Stimulated activated CD8-positive, alpha-beta memory T cell treated with anti-CD3 and anti-CD28 coated beads, Interleukin-7, amount 100 ng/mL, for 1 hour (primary cell): ENCODE data around the gene TNRC6C.
"Not testable (repeated sequence)": the region's sequence is repeated elsewhere in the genome, so short reads cannot be mapped to it uniquely, and the experiment has no call there.

Experiments
- DNase-seq, 2 donors: peaks; one replicate each; pipeline ENCODE4 v3.0.0-alpha.2; 2020; ENCODE audit warnings: low read depth in 2 of 2

Gene TNRC6C

DNA sequence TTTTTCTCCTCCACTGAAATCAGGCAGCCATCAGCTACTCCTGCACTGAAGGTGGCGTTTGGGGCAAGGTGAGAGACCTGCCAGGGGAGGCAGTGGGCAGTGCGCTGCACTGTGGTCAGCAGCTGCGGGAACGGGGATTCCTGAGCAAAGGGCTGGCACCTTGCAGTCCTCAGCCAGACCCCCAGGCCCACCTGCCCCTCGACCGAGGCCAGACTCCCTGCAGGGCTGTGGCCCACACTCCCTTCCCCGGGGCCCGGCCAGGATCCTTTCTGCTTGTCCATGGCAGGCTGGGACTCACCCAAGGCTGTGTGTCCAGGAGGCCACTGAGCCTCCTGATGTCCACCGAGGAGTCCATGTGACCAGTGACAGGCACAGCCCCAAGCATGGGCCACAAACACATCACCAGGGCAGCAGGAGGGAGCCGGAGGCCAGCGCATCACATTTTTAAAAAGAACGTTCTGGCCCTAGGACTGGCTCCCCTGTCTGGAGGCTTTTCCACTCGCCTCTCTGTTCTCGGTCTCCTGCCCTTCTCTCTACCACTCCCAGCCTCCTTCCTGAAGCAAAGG is 28.5 kb upstream of the TNRC6C start:
- DNase-seq = no peak

DNA sequence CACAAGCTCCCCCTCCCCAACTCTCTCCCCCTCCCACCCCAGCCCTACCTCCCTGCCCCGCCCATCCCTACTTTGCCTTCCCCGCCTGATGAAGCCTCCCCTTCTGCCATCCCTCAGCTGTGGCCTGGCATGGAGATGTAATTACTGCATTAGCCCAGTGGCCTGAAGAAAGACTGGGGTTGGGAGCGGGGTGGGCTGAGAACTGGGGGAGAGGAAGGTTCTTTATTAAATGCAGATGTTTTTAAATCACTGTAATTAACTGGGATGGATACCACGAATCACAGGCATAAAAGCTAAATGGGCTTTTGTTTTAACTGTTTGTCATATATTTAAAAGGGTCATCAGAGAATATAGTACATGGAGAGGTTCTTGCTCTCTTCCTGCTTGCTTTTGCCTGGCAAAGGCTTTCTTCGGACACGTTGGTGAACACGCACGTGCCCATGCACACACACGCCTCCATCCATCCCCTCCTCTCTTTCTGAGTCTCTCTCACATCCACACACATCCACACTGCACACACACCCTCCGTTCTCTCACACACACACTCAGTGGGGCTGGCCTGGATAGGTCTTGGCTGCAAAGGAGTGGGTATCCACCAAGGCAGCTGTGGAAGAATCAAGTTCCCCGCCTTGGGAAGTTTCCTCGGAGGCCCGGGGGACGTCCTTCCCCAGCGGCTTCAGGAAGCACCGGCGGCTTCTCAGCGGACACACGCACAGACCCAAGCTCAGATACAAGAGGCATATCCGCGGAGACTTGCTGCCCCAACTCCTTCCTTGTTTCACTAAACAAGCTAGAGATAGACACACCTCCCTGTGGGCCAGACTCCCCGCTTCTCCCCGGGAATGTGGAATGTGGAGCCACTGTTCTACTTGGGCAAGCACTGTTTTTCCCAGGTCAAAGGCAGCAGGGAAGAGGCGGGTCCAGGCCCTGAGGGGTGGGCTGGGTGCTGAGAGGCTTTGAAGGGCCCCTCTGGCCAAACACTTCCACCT is 27.4 kb upstream of the TNRC6C start:
- DNase-seq = no peak

DNA sequence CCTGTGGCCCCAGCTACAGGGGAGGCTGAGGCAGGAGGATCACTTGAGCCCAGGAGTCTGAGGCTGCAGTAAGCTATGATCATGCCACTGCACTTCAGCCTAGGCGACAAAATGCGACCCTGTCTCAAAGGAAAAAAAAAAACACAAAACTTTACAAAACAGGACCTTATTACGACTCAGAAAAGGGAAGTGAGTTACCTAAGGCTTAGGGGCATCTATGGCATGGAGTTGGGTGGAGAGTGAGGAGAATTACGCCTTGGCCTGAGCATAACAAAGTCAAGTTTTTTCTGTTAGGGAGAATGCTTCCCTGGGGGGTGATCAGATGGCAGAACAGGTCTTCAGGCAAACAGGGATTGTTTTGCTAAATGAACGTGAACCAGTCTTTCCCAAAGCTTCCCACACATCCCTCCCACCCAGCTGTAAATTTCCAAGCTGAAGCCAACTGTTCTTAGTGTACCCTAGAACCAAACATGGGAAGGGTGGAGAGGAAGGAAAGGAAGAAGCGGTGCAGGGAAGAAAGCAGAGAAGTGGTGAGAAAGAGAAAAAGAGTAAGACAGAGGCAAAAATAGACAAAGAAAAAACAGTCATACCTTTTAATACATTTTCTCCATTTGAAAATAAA is 24.6 kb upstream of the TNRC6C start:
- DNase-seq = no peak

DNA sequence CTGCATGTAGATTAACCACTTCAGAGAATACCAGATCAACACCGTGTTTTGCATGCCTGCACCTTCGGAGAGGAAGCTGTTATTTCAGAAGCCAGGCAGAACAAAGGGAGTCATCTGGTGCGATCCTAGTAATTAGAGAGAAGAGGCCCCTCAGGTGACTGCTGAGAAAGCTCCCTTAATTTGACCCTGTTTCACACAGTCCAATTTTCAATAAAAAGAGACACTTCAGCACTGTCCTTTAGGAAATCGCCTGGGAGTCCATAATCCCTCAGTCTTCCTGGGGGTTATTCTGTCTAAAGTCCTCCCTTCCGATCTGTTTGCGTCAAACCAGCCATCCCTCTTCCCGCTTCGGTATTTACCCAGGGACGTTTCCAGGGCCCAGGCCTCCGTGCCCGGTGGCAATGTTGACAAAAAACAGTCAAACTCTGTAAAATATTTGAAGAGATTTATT is 23.4 kb upstream of the TNRC6C start:
- no peak for DNase-seq

DNA sequence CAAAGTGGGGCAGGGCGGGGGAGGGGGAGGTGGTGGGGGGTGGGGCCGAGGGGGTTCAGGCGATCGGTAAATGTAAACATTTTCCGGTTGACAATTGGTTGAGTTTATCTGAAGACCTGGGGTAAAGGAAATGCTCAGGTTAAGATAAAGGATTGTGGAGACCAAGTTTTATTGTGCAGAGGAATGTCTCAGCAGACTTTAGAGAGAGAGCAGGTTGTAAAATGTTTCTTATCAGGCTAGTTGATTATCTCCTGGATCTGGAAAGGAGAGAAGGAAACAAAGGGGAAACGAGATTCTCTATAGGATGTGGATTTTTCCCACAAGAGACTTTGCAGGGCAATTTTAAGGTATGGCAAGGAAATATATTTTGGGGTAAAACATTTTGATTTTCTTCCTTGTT is 22.8 kb upstream of the TNRC6C start:
- not testable (repeated sequence) for DNase-seq

DNA sequence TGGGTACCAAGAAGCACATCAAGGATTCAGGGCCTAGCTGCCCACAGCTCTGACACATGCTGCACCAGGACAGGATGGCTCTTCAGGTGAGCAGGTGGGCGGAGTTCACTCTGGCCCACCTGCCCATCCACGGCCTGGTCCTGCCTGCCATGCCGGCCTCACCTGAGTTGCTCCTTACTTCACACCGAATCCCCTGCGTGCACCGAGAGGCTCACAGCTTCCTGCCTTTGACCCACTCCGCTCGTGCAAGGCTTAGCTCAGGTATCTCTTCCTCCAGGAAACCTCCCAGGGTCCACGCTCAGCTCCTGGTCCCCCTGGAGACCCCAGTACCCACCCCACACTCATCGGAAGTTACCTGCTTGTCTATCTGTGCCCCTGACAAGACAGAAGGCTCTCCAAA is 21.6 kb upstream of the TNRC6C start:
- DNase-seq = no peak

DNA sequence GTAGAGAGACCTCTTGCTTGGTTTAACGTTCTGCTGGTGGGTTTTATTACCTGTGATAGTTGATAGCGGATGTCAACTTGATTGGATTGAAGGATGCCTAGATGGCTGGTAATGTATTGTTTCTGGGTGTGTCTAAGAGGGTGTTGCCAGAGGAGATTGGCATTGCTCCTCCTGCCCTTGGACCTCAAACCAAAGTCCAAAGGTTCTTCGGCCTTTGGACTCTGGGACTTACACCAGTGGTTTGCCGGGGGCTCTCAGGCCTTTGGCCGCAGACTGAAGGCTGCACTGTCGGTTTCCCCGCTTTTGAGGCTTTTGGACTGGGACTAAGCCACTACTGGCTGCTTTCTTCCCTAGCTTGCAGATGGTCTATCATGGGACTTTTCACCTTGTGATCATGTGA is 17.5 kb upstream of the TNRC6C start:
- no peak for DNase-seq

DNA sequence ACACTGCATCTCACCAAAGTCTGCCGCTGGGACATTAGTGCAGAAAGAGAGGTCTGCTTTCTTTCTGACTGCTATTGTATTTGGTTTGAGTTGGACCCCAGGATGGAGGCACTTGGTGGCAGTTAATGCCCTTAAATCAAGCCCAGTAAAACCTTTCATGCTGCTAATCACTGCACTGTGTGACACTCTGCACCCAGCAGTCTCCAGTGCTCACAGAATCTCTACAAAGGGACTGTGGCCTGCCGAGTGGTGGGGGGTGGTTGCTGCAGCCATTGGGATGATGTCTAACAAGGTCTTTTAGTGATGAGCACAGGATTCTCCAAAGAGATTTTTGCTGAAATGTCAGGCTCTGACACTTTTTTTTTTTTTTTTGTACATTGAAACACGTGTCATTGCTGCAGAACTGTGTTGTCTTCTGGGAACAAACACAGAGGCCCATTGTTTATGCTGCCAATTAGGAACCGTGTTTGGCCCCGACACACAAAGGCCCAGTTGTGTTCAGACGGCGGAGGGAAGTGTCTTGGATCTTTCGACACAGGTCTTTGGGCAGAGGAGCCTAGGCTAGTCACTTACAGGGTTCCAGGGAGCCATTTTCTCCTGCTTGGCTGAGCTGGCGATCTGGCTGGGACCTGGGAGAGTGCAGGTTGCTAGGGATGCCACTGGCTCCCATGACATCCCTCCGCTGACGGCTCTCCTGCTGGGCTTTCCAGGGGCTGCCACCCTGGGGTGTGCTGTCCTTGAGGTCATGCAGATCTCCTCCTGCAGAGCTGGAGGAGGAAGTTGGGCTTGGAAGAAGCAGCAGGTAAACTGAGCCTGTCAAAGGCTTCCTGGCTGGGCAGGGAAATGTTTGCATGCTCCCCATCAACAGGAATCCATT is 16.2 kb upstream of the TNRC6C start:
- no peak for DNase-seq

DNA sequence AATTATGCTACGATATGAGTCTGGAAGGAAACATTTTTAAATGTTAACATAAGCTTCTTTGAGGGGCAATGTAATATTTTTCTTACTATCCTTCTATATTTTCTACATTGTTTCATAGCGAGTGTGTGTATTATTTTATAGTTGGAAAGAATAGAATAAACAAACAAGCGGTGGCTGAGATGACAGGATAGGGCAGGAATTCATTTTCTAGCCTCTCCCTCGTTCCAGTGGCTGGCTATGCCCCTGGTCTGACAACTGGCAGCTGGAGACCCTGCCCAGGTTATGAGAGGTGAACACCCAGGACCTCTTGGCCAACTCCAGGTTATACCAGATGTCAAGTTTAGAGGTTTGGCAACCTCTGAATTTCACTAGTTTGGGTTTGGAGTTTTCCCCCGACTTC is 14.5 kb upstream of the TNRC6C start:
- no peak for DNase-seq

DNA sequence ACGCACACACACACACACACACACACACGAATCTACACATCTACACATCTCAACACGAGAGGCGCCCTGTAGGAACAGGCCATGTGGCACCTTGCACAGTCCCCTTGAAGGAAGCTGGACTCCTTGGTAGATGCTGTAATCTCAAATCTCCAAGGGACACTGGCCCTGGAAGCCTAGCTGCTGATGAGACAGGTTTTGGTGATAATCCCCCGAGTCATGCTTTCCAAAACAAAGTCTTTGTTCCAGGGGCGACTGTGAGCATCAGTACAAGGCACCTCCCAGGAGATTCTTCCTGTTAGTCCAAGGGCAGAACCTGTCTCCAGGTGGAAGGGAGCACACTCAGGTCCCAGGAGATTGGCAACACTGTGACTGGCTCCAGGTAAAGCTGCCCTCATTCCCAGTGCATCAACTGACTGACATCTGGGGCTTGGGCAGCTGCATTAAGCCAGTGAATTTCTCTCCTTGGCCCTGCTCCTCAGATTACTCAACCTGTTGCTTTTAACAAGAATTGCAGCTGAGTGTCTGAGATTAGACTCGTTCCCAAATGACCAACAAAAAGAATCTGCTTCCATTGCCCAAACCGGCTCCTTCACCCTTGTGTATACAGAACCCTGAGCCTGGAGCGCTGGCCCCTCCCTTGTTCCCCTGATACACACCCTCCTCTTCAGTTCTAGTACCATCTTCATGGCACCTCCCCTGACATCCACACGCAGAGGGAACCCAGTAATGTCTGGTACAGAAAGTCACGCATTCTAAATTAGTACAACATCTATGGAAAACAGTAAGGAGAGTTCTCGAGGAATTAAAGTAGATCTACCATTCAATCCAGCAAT is 13.9 kb upstream of the TNRC6C start:
- no peak for DNase-seq

DNA sequence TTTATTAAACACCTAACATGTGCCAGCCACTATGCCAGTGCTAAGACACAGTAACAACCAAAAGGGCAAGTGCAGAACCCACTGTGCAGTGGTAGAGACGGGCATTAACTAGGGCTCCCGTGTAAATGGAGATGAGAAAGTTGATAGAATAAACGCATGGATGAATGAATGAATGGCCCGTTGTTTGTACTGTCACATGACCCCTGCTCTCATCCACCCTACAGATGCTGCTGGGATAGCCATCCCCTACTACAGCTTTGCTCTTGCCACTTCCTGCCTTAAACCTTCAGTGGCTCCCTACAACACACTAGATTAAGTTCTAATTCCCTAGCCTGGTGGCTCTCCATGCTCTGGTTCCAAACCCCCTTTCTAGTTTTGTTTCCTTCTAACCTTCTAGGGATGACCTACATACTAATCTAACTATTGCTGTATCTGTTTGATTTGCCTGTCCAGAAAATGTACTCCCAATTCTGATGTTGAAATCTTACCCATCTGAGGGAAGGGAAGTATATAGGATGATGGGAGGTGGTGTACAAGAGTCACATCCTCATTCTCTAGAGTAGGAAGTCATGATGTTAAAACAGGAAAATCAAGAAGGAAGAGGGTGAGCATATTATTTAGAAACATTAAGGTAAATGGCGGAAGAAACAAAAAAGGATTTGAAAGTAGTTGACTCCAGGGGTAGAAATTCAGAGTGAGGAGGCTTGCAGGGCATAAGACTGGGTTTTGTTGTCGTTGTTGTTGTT is 11.4 kb upstream of the TNRC6C start:
- DNase-seq = no peak

DNA sequence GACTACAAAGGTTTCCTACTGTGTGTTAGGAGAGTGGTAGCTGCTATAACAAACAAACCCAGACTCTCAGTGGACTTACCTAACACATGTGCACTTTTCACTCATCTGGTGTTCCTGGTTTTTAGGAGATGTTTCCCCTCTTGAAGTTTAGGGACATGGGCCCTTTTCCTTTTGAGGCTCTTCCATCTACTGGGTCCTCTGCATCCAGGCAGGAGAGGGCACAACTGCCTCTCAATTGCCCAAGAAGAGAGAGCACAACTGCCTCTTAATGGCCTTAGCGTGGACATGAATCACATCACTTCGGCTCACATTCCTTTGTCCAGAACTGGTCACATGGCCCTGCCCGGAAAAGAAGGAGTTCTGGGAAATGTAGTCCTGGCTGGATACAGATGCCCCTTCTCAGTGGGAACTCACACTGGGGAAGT is 9.8 kb upstream of the TNRC6C start:
- no peak for DNase-seq

DNA sequence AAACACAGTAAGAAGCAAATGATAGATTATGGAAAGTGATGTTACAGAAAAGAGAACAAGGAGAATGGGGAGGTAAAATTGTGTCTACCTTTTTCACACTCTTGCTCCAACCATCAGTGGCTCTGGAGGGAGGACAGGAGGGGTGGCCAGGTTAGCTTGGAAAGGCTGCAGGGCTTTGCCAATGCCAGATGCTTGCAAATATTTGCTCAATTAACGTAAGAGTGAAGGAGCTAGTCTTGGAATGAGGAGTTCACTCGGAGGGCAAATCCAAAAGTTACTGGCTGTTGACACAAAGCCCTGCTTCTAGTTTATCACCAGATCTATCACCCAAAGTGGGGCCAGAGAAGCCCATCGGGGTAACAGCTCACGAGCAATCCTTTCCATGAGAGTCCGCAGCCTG is 7.4 kb upstream of the TNRC6C start:
- no peak for DNase-seq

DNA sequence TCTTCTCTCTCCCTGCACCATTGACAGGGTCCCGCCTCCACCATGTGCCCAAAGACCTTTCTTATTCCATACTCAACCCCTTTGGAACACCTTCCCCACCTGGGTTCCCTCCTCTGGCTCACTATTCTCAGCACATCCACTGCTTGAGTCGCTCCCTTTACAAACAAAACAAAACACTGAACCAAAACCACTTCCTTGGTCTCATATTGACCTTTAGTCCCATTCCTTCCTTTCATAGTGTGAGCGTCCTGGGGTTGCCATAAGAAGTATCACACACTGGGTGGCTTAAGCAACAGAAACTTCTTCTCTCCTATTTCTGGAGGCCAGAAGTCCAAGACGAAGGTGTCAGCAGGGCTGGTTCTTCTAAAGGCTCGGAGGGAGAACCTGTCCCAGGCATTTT is 6.1 kb upstream of the TNRC6C start:
- no peak for DNase-seq

DNA sequence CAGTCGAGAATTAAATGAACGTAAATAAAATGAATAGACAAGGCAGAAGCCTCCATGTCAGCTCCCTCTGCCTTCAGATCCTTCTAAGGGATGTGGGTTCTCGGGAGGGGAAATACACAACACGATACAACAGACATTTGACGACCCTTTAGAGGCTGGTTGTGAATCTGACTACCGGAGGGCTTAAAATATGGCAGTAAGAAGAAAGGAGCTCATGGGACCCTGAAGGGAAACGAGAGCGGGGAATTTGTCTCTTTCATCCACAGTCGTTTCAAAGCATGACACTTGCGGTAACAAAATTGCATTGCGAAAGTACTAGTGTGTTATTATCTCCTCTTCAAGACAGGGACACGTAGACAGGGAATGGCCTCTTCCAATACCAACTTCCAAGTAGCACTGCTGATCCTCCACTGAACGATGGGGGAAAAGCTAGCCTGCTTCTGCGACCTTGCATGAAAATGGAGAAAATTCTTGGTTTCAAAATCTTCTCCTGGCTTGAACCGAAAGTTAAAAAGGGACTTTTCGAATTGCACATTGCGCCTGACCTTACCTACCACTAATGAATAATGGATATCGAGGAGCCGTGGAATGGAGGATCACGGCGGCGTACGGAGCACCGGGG is 1.2 kb upstream of the TNRC6C start:
- no peak for DNase-seq

DNA sequence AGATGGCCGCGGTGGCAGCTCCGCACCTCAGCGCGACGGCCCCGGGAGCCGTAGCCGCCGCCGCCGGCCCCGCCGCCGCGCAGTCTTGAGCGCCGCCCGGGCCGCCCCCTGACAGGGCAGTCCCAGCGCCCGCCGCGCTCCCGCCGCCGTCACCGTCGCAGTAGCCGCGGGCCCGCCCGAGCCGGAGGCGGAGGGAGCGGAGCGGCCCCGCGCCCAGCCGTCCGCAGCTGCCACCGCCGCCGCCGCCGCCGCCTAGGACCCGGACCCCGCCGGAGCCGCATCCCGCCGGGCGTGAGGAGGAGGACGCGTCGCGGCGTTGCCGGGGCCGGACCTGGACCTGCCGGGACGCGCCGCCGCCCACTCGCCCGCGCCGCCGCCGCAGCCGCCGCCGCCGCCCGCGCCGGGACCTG is 218 bp downstream of the TNRC6C start:
- no peak for DNase-seq

DNA sequence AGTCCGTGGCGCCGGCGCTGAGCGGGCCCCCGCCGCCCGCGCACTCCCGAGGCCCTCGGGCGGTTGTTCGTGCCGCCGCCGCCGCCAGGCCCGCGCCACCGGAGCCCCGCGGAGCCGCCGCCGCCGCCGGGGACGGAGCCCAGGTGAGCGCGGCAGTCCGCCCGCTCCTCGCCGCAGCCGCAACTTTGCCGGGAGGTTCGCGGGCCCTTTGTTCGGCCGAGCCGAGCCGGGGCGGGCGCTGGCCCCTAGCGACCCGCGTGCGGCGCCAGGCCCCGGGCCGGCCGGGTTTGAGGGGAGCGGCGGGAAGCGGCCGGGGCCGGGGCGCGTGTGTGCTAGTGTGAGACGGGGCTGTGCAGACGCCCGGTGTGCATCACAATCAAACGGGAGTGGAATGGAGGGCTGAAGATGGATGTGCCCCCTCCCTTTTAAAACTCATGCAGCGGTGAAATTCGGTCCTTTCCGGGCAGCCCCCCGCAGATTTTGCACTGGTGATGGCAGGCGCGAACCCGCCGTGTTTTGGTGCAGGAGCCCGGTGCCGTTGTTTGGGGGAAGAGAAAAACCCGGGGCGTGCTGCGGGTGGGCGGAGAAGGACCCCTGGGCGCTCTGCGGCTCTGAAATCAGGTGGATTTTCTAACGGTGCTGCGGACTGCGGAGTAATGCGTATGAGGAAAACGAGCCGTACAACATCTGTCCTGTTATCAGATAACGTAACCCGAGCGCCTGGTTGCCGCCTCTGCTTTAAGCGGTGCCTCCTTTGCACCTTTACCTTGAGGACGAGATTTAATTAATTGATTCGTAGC is 823 bp downstream of the TNRC6C start:
- DNase-seq = no peak

DNA sequence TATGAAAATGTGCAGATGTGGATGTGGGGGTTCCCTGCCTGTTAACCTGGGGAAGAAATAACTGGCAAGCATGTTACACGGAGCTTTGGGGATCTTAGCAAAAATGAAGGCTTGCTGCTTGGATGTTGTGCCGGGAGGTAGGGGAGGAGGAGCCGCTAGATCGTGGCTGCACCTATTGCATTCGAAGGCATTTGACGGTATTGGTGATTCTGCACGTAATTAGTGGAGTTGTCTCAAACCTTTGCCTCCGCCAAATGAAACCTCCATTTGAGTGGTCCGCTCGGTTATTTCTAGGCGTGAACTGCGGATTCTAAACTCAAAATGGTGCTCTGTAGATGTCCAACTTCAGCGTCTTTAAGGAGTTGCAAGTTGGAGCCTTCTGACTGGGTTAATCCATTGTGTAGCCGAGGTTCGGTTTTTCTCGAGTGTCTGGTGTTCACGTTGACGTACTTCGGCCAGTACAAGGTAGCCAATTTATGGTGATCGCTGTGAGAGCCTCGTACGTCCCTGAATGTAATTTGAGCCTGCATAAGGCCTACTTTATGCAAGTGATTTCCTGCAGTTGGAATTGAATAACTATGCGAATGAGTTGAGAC is 1.5 kb downstream of the TNRC6C start:
- DNase-seq = no peak
